ENCODE data around the gene PRLR.

GRCh38 chr5:35089334-35090314 lies 140.7 kb downstream of the PRLR start:
- TF ChIP-seq CTCF (IDR thresholded peaks at IDR 0.05) (peak in 2 of 3 experiments; percentile 56 to 62), POLR2A (IDR thresholded peaks at IDR 0.05) (no peak), POLR2AphosphoS5 (IDR thresholded peaks at IDR 0.05; ENCODE audit: insufficient read depth in 1 of 2, low read depth in 1 of 2) (no peak)
